ENCODE results near the gene AGBL3.
A peak's percentile ranks its signal among the peaks of the same experiment; 100 is the strongest.
"Not testable (repeated sequence)": the region's sequence is repeated elsewhere in the genome, so short reads cannot be mapped to it uniquely, and the experiment has no call there.

The AGBL3 gene

GRCh38 chr7:135168489-135169140 is 182.3 kb downstream of the AGBL3 start:
- no peak for TF ChIP-seq CTCF (conservative IDR thresholded peaks at IDR 0.05; ENCODE audit: control insufficient read depth, insufficient read depth, low read depth, low read length)
- no peak overlapping the region for H3K4me3 ChIP-seq (ENCODE audit: control insufficient read depth, low read depth, low read length)
- no peak for DNase-seq (ENCODE audit: low read depth)

DNA sequence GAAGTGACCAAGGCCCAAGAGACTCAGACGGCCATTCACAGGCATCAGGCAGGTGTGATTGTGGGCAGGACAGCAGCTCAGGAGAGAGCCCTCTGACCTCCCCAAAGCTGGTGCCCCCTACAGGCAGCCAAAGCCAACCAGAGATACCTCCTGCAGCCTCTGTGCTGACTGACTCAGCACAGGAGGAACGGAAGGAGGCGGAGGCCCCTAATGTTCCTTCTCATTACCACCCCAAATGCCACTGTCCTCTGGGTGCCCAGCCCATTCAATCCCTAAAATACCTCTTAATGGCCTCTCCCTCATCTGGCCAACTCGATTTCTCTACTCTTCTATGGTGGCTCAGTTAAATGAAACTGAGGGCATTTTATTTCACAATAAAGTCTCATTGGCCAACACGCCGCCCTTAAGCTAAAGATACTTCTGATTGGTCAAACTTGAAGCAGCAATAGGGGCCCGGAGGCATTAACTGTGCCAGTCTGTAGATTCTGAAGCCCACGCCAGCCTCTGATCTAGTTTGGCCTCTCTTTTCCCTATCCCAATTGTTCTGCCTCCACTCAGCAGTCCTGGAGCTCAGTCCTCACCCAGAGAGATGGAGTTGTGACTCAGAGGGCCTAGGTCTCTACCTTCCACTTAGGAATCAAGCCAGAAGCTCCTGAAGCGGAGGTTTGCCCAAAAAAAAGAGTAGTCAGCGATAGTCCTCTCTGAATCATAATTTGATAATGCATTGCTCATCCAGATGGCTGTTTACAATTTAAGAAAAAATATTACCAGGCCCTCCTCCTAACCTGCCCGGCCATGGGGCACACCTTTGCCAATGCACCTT is 183.0 kb downstream of the AGBL3 start:
- peak; percentile 45 for TF ChIP-seq CTCF (conservative IDR thresholded peaks at IDR 0.05; ENCODE audit: control insufficient read depth, insufficient read depth, low read depth, low read length)
- peak overlapping the region; percentile 75 for H3K4me3 ChIP-seq (ENCODE audit: control insufficient read depth, low read depth, low read length)
- DNase-seq (ENCODE audit: low read depth) = peak; percentile 65

DNA sequence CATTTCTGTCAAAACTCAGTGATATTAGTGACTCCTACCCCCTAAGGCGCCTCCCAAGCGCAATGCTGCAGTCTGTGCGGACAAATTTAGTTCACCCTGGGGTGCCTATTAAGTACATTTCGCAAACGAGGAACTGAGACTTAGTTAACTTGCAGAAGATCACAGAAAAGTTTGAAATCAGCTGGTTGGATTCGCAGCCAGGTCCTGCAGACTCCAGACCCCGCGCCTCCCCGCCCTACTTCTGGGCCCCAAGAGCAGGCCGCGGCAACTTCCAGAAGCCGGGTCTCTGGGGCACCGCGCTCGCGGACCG is 183.6 kb downstream of the AGBL3 start:
- TF ChIP-seq CTCF (conservative IDR thresholded peaks at IDR 0.05; ENCODE audit: control insufficient read depth, insufficient read depth, low read depth, low read length) = no peak
- peak overlapping the region; percentile 75 for H3K4me3 ChIP-seq (ENCODE audit: control insufficient read depth, low read depth, low read length)
- peak; percentile 35 for DNase-seq (ENCODE audit: low read depth)

- peak; percentile 33 for TF ChIP-seq CTCF (conservative IDR thresholded peaks at IDR 0.05; ENCODE audit: control insufficient read depth, insufficient read depth, low read depth, low read length)
- peak within 1 kb of the TSS; percentile 75 for H3K4me3 ChIP-seq (ENCODE audit: control insufficient read depth, low read depth, low read length)
- peak; percentile 89 for DNase-seq (ENCODE audit: low read depth)
Measured at GRCh38 chr7:135170274-135170997, 184.1 kb downstream of the AGBL3 start, which contains the start of gene CYREN. Gene CYREN (minus strand): TSS chr7:135170707. CDS start chr7:135168922, 1,785 bp downstream.

DNA sequence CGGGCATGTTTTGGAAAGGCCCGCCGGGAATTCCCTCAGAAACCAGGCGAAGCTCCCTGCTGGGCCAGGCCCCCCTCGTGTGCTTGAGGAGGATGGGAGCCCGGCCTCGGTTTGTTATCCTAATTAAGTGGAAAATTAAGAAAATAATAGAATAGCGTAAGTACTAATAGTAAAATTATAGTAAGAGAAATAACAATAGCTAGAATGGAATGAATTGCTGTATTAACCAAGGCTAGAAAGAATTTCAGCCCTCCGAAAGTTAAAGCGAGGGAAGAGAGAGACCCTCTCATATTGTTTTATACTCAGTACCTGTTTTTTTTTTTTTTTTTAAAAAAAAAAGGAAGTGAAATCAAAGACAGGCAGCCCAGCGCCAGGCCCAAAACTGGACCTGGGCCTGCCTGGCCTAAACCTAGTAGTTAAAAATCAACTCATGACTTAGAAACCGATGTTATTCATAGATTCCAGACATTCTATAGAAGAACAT is 184.7 kb downstream of the AGBL3 start:
- DNase-seq (ENCODE audit: low read depth) = not testable (repeated sequence)
- peak overlapping the region; percentile 75 for H3K4me3 ChIP-seq (ENCODE audit: control insufficient read depth, low read depth, low read length)

DNA sequence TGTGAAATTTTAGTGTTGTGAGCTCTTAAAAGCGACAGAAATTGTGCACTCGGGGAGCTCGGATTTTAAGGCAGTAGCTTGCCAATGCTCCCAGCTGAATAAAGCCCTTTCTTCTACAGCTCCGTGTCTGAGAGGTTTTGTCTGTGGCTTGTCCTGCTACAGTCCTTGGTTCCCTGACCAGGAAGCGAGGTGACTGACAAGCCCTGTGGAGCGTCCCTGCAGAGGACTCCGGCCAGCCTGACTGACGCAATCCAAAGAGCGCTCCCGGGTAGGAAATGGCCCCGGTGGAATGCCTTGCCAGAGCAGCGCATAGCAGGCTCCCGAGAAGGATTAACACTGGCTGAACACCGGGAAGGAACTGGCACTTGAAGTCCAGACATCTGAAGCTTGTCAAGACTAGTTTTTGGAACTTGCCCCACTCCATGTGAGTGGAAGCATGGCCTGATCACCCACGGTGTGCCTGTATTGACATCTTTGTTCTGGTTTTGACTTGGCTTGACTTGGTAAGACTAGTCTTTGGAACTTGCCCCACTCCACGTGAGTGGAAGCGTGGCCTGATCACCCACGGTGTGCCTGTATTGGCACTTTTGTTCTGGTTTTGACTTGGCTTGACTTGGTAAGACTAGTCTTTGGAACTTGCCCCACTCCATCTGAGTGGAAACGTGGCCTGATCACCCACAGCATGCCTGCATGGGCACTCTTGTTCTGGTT is 185.4 kb downstream of the AGBL3 start:
- H3K4me3 ChIP-seq (ENCODE audit: control insufficient read depth, low read depth, low read length) = not testable (repeated sequence)
- peak; percentile 39 for DNase-seq (ENCODE audit: low read depth)

- DNase-seq (ENCODE audit: low read depth); H3K4me3 ChIP-seq (ENCODE audit: control insufficient read depth, low read depth, low read length): not testable (repeated sequence)
Measured at GRCh38 chr7:135173916-135174315, 187.6 kb downstream of the AGBL3 start.

GRCh38 chr7:135174941-135175340 is 188.6 kb downstream of the AGBL3 start:
- no peak for TF ChIP-seq CTCF (conservative IDR thresholded peaks at IDR 0.05; ENCODE audit: control insufficient read depth, insufficient read depth, low read depth, low read length)
- H3K4me3 ChIP-seq (ENCODE audit: control insufficient read depth, low read depth, low read length) = no peak overlapping the region
- DNase-seq (ENCODE audit: low read depth) = no peak
